Measurements from ENCODE around the gene MROH8.

DNA sequence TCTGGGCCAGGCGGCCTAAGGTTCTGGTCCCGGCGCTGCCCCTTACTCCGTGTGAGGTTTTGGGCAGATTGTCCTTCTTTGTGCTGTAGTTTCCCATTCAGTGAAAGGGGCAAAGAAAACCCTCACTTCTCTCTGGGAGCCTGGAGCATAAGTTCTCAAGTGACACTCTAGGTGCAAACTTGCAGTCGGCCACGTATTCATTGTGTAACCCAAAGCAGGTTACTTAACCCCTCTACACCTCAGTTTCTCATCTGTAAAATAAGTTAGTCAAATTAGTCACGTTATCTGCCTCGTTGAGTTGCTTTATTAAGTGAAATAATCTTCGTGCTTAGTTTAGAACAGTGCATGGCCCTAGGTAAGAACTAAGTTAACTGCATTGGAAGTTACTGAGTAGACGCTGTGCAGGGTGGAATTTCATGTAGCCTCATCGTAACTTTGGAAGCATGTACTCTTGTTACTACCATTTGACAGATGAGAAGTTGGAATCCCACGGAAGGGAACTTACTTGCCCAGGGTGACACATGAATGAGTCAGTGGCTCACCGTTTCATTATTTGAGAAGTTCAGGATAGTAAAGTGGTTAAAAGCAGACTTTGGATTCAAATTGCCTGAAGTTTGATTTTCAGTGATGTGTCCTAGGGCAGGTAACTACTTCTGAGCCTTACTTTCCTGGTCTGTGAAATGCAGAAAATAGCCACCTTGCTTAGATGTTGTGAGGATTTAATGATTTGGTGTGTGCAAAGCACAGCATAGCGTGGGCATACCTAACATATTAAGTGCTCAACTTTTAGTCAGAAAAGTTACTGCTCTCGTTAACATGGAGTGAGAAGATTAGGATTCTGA is 556 bp upstream of the MROH8 start:
- TF ChIP-seq, protein P1, sequence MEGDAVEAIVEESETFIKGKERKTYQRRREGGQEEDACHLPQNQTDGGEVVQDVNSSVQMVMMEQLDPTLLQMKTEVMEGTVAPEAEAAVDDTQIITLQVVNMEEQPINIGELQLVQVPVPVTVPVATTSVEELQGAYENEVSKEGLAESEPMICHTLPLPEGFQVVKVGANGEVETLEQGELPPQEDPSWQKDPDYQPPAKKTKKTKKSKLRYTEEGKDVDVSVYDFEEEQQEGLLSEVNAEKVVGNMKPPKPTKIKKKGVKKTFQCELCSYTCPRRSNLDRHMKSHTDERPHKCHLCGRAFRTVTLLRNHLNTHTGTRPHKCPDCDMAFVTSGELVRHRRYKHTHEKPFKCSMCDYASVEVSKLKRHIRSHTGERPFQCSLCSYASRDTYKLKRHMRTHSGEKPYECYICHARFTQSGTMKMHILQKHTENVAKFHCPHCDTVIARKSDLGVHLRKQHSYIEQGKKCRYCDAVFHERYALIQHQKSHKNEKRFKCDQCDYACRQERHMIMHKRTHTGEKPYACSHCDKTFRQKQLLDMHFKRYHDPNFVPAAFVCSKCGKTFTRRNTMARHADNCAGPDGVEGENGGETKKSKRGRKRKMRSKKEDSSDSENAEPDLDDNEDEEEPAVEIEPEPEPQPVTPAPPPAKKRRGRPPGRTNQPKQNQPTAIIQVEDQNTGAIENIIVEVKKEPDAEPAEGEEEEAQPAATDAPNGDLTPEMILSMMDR (IDR thresholded peaks at IDR 0.05): no peak
- TF ChIP-seq POLR2AphosphoS5 (IDR thresholded peaks at IDR 0.05; ENCODE audit: low read depth, low read length) (no peak; the same call in 1 of the 2 replicates), TCF7L2 (IDR thresholded peaks at IDR 0.05; ENCODE audit: low read depth, low read length) (no peak), SIN3A (IDR thresholded peaks at IDR 0.05; ENCODE audit: borderline replicate concordance, insufficient read depth, low read depth, low read length) (no peak)
- TF ChIP-seq, protein P2, sequence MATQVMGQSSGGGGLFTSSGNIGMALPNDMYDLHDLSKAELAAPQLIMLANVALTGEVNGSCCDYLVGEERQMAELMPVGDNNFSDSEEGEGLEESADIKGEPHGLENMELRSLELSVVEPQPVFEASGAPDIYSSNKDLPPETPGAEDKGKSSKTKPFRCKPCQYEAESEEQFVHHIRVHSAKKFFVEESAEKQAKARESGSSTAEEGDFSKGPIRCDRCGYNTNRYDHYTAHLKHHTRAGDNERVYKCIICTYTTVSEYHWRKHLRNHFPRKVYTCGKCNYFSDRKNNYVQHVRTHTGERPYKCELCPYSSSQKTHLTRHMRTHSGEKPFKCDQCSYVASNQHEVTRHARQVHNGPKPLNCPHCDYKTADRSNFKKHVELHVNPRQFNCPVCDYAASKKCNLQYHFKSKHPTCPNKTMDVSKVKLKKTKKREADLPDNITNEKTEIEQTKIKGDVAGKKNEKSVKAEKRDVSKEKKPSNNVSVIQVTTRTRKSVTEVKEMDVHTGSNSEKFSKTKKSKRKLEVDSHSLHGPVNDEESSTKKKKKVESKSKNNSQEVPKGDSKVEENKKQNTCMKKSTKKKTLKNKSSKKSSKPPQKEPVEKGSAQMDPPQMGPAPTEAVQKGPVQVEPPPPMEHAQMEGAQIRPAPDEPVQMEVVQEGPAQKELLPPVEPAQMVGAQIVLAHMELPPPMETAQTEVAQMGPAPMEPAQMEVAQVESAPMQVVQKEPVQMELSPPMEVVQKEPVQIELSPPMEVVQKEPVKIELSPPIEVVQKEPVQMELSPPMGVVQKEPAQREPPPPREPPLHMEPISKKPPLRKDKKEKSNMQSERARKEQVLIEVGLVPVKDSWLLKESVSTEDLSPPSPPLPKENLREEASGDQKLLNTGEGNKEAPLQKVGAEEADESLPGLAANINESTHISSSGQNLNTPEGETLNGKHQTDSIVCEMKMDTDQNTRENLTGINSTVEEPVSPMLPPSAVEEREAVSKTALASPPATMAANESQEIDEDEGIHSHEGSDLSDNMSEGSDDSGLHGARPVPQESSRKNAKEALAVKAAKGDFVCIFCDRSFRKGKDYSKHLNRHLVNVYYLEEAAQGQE (IDR thresholded peaks at IDR 0.05; ENCODE audit: insufficient read depth in 1 of 2, low read depth in 2 of 2, low read length in 1 of 2): no peak

All from Panc1 (cell line).